ENCODE data around the gene GPATCH2. TPM values are rescaled to one million over a fixed set of nuclear protein-coding genes. Genes with fewer than 3 reads are reported as not detected.

GPATCH2 gene
- total RNA-seq, 1 experiment from 2014 or later: 17.2 TPM

- Histone ChIP-seq H3K4me3 (ENCODE audit: low read length) (no peak overlapping the region), H3K9ac (ENCODE audit: low read length) (no peak overlapping the region), H3K79me2 (ENCODE audit: low read length) (no peaks in the 10 kb centered on the region), H4K20me1 (ENCODE audit: low read length) (no peaks in the 10 kb centered on the region), H2AFZ (ENCODE audit: low read length) (no peak overlapping the region), H3K36me3 (ENCODE audit: low read depth, low read length) (no peaks in the 10 kb centered on the region), H3K4me2 (ENCODE audit: low read length) (peak overlapping the region; percentile 13), H3F3A (ENCODE audit: low read length, unreplicated experiment) (no peaks in the 10 kb centered on the region), H3K27ac (ENCODE audit: low read length) (no peak overlapping the region), H3K9me2 (replicated peaks; ENCODE audit: low read length) (no peaks in the 10 kb centered on the region), H3K4me1 (ENCODE audit: insufficient read depth, low read length) (peaks cover 12% of the 10 kb centered on the region), H3K27me3 (ENCODE audit: low read length) (no peaks in the 10 kb centered on the region), H3K9me3 (ENCODE audit: low read length) (no peaks in the 10 kb centered on the region)
- ChIA-PET CTCF (no interaction called here), POLR2A (ENCODE audit: unreplicated experiment) (no interaction called here)
- BruUV-seq (replicated peaks): no TSS peak
- TF ChIP-seq EZH2phosphoT487 (IDR thresholded peaks at IDR 0.05; ENCODE audit: borderline replicate concordance, low read length) (no peak), CTCF (conservative IDR thresholded peaks at IDR 0.05; ENCODE audit: low read depth, low read length) (no peak), EZH2 (IDR thresholded peaks at IDR 0.05; ENCODE audit: low read length, unreplicated experiment) (no peak)
- DNase-seq (peak; percentile 72), ATAC-seq (no peak)
- intact Hi-C loops (cut with micrococcal nuclease): no loop called here
Observed at GRCh38 chr1:217574265-217574949, 56.5 kb downstream of the GPATCH2 start.

- Histone ChIP-seq H3K27me3 (ENCODE audit: low read length) (no peaks in the 10 kb centered on the region), H3K4me2 (ENCODE audit: low read length) (no peak overlapping the region), H3K4me1 (ENCODE audit: insufficient read depth, low read length) (no peaks in the 10 kb centered on the region), H4K20me1 (ENCODE audit: low read length) (no peaks in the 10 kb centered on the region), H3K9me3 (ENCODE audit: low read length) (no peaks in the 10 kb centered on the region), H3K9ac (ENCODE audit: low read length) (no peak overlapping the region), H3K36me3 (ENCODE audit: low read depth, low read length) (no peaks in the 10 kb centered on the region), H3K79me2 (ENCODE audit: low read length) (no peaks in the 10 kb centered on the region), H3K4me3 (ENCODE audit: low read length) (no peak overlapping the region), H2AFZ (ENCODE audit: low read length) (no peak overlapping the region), H3K9me2 (replicated peaks; ENCODE audit: low read length) (no peaks in the 10 kb centered on the region), H3K27ac (ENCODE audit: low read length) (no peak overlapping the region), H3F3A (ENCODE audit: low read length, unreplicated experiment) (no peaks in the 10 kb centered on the region)
- no peak for DNase-seq
- no TSS peak for BruUV-seq (replicated peaks)
- no peak for TF ChIP-seq EZH2 (IDR thresholded peaks at IDR 0.05; ENCODE audit: low read length, unreplicated experiment)
- TF ChIP-seq EZH2phosphoT487 (IDR thresholded peaks at IDR 0.05; ENCODE audit: borderline replicate concordance, low read length): no peak
- no peak for TF ChIP-seq CTCF (conservative IDR thresholded peaks at IDR 0.05; ENCODE audit: low read depth, low read length)
- ATAC-seq: no peak
- intact Hi-C loops (cut with micrococcal nuclease): loop anchor here (10.0 kb wide), 1 partner anchor 596 kb away; no protein-coding TSS in a partner anchor
- POLR2A ChIA-PET (ENCODE audit: unreplicated experiment): no interaction called here
- CTCF ChIA-PET: no interaction called here
Observed at GRCh38 chr1:217569021-217569420, 61.9 kb downstream of the GPATCH2 start.

- ChIA-PET POLR2A (ENCODE audit: unreplicated experiment) (no interaction called here), CTCF (no interaction called here)
- H4K20me1 ChIP-seq (ENCODE audit: low read length): no peaks in the 10 kb centered on the region
- H3K79me2 ChIP-seq (ENCODE audit: low read length): no peaks in the 10 kb centered on the region
- H3K4me1 ChIP-seq (ENCODE audit: insufficient read depth, low read length): peaks cover 5% of the 10 kb centered on the region
- no peaks in the 10 kb centered on the region for H3K9me3 ChIP-seq (ENCODE audit: low read length)
- no peaks in the 10 kb centered on the region for H3K27me3 ChIP-seq (ENCODE audit: low read length)
- no peak for DNase-seq
- H3K4me2 ChIP-seq (ENCODE audit: low read length): no peak overlapping the region
- no peaks in the 10 kb centered on the region for H3K9me2 ChIP-seq (replicated peaks; ENCODE audit: low read length)
- H2AFZ ChIP-seq (ENCODE audit: low read length): no peak overlapping the region
- H3K9ac ChIP-seq (ENCODE audit: low read length): no peak overlapping the region
- BruUV-seq (replicated peaks): no TSS peak
- H3K4me3 ChIP-seq (ENCODE audit: low read length): no peak overlapping the region
- TF ChIP-seq CTCF (conservative IDR thresholded peaks at IDR 0.05; ENCODE audit: low read depth, low read length): no peak
- no peak for TF ChIP-seq EZH2phosphoT487 (IDR thresholded peaks at IDR 0.05; ENCODE audit: borderline replicate concordance, low read length)
- no peak for TF ChIP-seq EZH2 (IDR thresholded peaks at IDR 0.05; ENCODE audit: low read length, unreplicated experiment)
- intact Hi-C loops (cut with micrococcal nuclease): loop anchor here (10.0 kb wide), 1 partner anchor 597 kb away; no protein-coding TSS in a partner anchor
- no peak for ATAC-seq
- H3F3A ChIP-seq (ENCODE audit: low read length, unreplicated experiment): no peaks in the 10 kb centered on the region
- H3K36me3 ChIP-seq (ENCODE audit: low read depth, low read length): no peaks in the 10 kb centered on the region
- no peak overlapping the region for H3K27ac ChIP-seq (ENCODE audit: low read length)
Observed at GRCh38 chr1:217568200-217568599, 62.7 kb downstream of the GPATCH2 start.
